Pancreas (tissue), 10 donors: ENCODE results near the gene PHF24. TPM values are rescaled to one million over a fixed set of nuclear protein-coding genes. Genes with fewer than 3 reads are reported as not detected.

Experiments
- ATAC-seq, 4 donors: fragments of 200-7000 bp; cut with Tn5 transposase; one replicate each; pipeline versions ENCODE4 v1.8.0 to v1.9.1; 2020; ENCODE audit warnings: mild to moderate bottlenecking in 4 of 4, moderate library complexity in 4 of 4
- DNase-seq, 6 donors: peaks; one replicate each; pipeline ENCODE4 v3.0.0-alpha.2; 2020
- FAIRE-seq: peaks from 2 replicates; lab custom pipeline; 2012; peaks lifted over from hg19 to GRCh38; lab: Jason Lieb, UNC
- H3K27ac ChIP-seq, 4 donors: fragments of 200-600 bp; sonication (generic); 1 replicate in 3 of 4; 2 replicates in 1 of 4; pipeline versions ENCODE4 v1.5.0 to v1.8.0; 2020
- H3K27me3 ChIP-seq, 4 donors: fragments of 200-600 bp; one replicate each; pipeline ENCODE4 v1.8.0; 2021
- H3K36me3 ChIP-seq, 3 donors: fragments of 200-600 bp; sonication (generic) in 1 of 3; one replicate each; pipeline versions ENCODE4 v1.5.0 to v1.8.0; 2020 to 2021
- H3K4me1 ChIP-seq, 3 donors: fragments of 200-600 bp; one replicate each; pipeline ENCODE4 v1.8.0; 2021
- H3K4me3 ChIP-seq, 4 donors: fragments of 200-600 bp; sonication (generic) in 2 of 4; one replicate each; pipeline versions ENCODE4 v1.5.0 to v1.8.0; 2020 to 2021
- H3K9me3 ChIP-seq, 4 donors: fragments of 200-600 bp; one replicate each; pipeline ENCODE4 v1.8.0; 2021
- CTCF ChIP-seq, 4 donors: fragments of 200-600 bp; sonication (generic) in 3 of 4; IDR thresholded peaks; one replicate each; pipeline versions ENCODE4 v1.5.0 to v1.8.0; 2021; ENCODE audit warnings: antibody characterized with exemption in 4 of 4
- WGBS, 2 donors: extraction: QIAGEN DNeasy Blood & Tissue Kit; methylation state at CpG; one replicate each; pipeline ENCODE4 v1.1.7; 2013; 5-methylcytosine and 5-hydroxymethylcytosine counted together
- intact Hi-C, 3 donors: fragments of 100-400 bp; cut with DNase I; formaldehyde crosslinking; loops; one replicate each; pipeline versions ENCODE4 v1.11.1 to v1.14.2; 2022
- polyA plus RNA-seq, 2 donors: library from polyadenylated mRNA; stranded (reverse); fragments of 200-250 nt; gene quantifications; one replicate each; pipeline ENCODE4 v1.2.3, GENCODE V29; 2013
- total RNA-seq, 6 donors: library from RNA; stranded (reverse); fragmentation: NEBNext Ultra II Directional in 4 of 6; extraction: Animal tissue kit (Norgen Biotek cat#: 25700) in 4 of 6; gene quantifications; one replicate each; pipeline versions ENCODE4 v1.2.1 to v1.2.4, GENCODE V29; 2021 to 2023
- donor health status: healthy with polysubstance abuse.
- donor health status: DM: no; HTN: no; CAD: no; lungs with moderate emphysema.
- donor health status: DM: no; HTN: no; CAD: no.
- donor health status: control.
- donor health status: control.
- donor health status: Bipolar disorder and iron deficiency.
- donor health status: DM: yes; HTN: yes; CAD: no.
- donor health status: DM: no; HTN: no; CAD: no.
- donor health status: DM: no; HTN: no; CAD: no.
- donor health status: DM: yes; HTN: yes; CAD: no.

The PHF24 gene
- total and polyA plus RNA-seq, 8 donors, result 0.03 to 0.32 (median 0.09) TPM

GRCh38 chr9:35028341-35028740 lies 70.3 kb downstream of the PHF24 start:
- Histone ChIP-seq H3K4me3 (no peak overlapping the region), H3K9me3 (no peaks in the 10 kb centered on the region), H3K27me3 (no peaks in the 10 kb centered on the region), H3K36me3 (peaks cover 0 to 4% (median 0%) of the 10 kb centered on the region in 3 donors), H3K27ac (no peak overlapping the region), H3K4me1 (no peaks in the 10 kb centered on the region)
- DNase-seq (no peak), ATAC-seq (no peak), FAIRE-seq (no peak)
- TF ChIP-seq CTCF (IDR thresholded peaks at IDR 0.05), result no peak
- intact Hi-C loops, result no loop called here

DNA sequence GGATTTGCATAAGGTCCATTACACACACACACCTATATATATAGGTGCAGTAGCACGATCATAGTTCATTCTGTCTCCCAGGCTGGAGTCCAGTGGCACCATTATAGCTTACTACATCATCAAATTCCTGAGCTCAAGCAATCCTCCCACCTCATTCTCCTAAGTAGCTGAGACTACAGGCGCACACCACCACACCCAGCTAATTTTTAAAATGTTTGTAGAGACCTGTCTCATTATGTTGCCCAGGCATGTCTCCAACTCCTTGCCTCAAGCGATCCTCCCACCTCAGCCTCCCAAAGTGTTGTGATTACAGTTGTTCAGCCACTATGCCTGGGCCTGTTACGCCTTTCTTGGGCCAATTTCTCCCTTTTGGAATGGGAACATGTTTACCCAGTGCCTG lies 71.2 kb downstream of the PHF24 start:
- FAIRE-seq, result no peak
- 73 to 90% methylated on average over 4 of the region's 4 CpGs for WGBS, 2 donors

DNA sequence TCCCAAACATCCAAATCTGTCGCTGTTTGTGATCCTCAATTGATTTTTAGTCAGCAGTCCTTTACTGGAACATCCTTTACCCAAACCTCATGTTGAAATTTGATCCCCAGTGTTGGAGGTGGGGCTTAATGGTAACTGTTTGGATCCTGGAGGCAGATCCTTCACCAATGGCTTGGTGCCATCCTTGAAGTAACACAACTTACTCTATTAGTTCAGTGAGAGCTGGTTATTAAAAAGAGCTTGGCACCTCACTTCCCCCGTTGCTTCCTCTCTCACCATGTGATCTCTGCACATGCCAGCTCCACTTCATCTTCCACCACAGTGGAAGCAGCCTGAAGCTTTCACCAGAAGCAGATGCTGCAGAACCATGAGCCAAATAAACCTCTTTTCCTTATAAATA lies 71.8 kb downstream of the PHF24 start:
- no peak for FAIRE-seq
- intact Hi-C loops, result no loop called here
- H3K4me1 ChIP-seq, result no peaks in the 10 kb centered on the region
- H3K27me3 ChIP-seq, result no peaks in the 10 kb centered on the region
- TF ChIP-seq CTCF (IDR thresholded peaks at IDR 0.05), result no peak
- no peak for ATAC-seq
- DNase-seq, result no peak
- no peaks in the 10 kb centered on the region for H3K9me3 ChIP-seq
- peaks cover 0 to 4% (median 0%) of the 10 kb centered on the region in 3 donors for H3K36me3 ChIP-seq
- H3K4me3 ChIP-seq, result no peak overlapping the region
- no peak overlapping the region for H3K27ac ChIP-seq
- whole genome bisulfite sequencing, 2 donors, result 85 to 87% methylated on average over 2 of the region's 2 CpGs

More for the DNA sequence above, 71.2 kb downstream of the PHF24 start:
- H3K27ac ChIP-seq, result no peak overlapping the region
- no peak overlapping the region for H3K4me3 ChIP-seq
- no peaks in the 10 kb centered on the region for H3K9me3 ChIP-seq
- intact Hi-C loops, result no loop called here
- ATAC-seq (no peak), DNase-seq (no peak)
- H3K36me3 ChIP-seq, result peaks cover 0 to 4% (median 0%) of the 10 kb centered on the region in 3 donors
- H3K4me1 ChIP-seq, result no peaks in the 10 kb centered on the region
- no peaks in the 10 kb centered on the region for H3K27me3 ChIP-seq
- no peak for TF ChIP-seq CTCF (IDR thresholded peaks at IDR 0.05)

Other genes starting within 250 kb of the PHF24 start
- 10 to 100 TPM in 3 of 6 donors, 1 to 10 TPM in 2, not detected in 1; 1.9 to 12.1 (median 10.0) TPM for gene CCL21, start 248.1 kb upstream of the PHF24 start, total RNA-seq
- 10 to 100 TPM; 12.1 to 53.5 TPM for gene CCL21, start 248.1 kb upstream of the PHF24 start, polyA plus RNA-seq
- 1 to 10 TPM in 5 of 6 donors, under 1 TPM in 1; 0.97 to 2.9 (median 1.7) TPM for gene DNAJB5, start 31.5 kb downstream of the PHF24 start, total RNA-seq
- gene DNAJB5, start 31.5 kb downstream of the PHF24 start, polyA plus RNA-seq, result 1 to 10 TPM; 4.0 to 4.7 TPM
- 100 to 1,000 TPM in 1 of 6 donors, 10 to 100 TPM in 5; 44.5 to 104 (median 66.7) TPM for gene VCP, start 114.3 kb downstream of the PHF24 start, total RNA-seq
- 10 to 100 TPM; 32.5 to 58.3 TPM for gene VCP, start 114.3 kb downstream of the PHF24 start, polyA plus RNA-seq
- gene FANCG, start 121.7 kb downstream of the PHF24 start, total RNA-seq, result 10 to 100 TPM in 4 of 6 donors, 1 to 10 TPM in 2; 7.5 to 16.6 (median 10.4) TPM
- 10 to 100 TPM; 26.3 to 31.1 TPM for gene FANCG, start 121.7 kb downstream of the PHF24 start, polyA plus RNA-seq
- 10 to 100 TPM; 14.2 to 19.8 (median 16.4) TPM for gene PIGO, start 138.3 kb downstream of the PHF24 start, total RNA-seq
- gene PIGO, start 138.3 kb downstream of the PHF24 start, polyA plus RNA-seq, result 10 to 100 TPM; 20.0 to 26.1 TPM
- gene STOML2, start 144.8 kb downstream of the PHF24 start, total RNA-seq, result 10 to 100 TPM; 33.4 to 50.5 (median 45.1) TPM
- 10 to 100 TPM; 31.2 to 57.6 TPM for gene STOML2, start 144.8 kb downstream of the PHF24 start, polyA plus RNA-seq
- gene ATOSB, start 157.6 kb downstream of the PHF24 start, total RNA-seq, result 1 to 10 TPM; 2.5 to 7.5 (median 3.7) TPM
- gene ATOSB, start 157.6 kb downstream of the PHF24 start, polyA plus RNA-seq, result 1 to 10 TPM; 7.6 to 7.8 TPM
- gene UNC13B, start 203.7 kb downstream of the PHF24 start, total RNA-seq, result 10 to 100 TPM; 23.7 to 33.8 (median 27.1) TPM
- gene UNC13B, start 203.7 kb downstream of the PHF24 start, polyA plus RNA-seq, result 10 to 100 TPM; 13.3 to 20.8 TPM